GM12865 (cell line): ENCODE data around the gene LY6G5C.

Source experiments
- DNase-seq: peaks from one replicate; pipeline ENCODE4 v3.0.0; 2010; ENCODE audit warnings: low read depth
- H3K4me3 ChIP-seq: 2 replicates; pipeline ENCODE4 v1.5.1; 2011; ENCODE audit warnings: mild to moderate bottlenecking, low read depth, low read length, control low read depth
- TF ChIP-seq, protein P1 (sequence below): IDR thresholded peaks from 2 replicates; pipeline ENCODE4 v1.5.1; 2011; ENCODE audit warnings: low read length, control low read depth, low read depth, inconsistent platforms; ENCODE audit not compliant: insufficient read depth; ENCODE audit errors: missing control alignments

The LY6G5C gene

DNA sequence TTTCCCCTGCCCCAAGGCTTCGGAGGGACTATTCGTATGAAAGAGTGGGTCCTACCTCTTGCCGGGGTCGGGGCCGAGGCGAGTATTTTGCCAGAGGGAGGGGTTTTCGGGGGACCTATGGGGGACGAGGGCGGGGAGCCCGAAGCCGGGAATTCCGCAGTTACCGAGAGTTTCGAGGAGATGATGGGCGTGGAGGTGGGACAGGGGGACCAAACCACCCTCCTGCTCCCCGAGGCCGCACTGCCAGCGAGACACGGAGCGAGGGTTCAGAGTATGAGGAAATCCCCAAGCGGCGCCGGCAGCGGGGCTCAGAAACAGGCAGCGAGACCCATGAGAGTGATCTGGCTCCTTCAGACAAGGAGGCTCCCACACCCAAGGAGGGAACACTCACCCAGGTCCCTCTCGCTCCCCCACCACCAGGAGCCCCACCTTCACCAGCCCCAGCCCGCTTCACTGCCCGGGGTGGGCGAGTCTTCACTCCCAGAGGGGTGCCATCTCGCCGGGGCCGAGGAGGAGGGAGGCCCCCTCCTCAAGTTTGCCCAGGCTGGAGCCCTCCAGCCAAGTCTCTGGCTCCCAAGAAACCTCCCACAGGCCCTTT is 49.1 kb downstream of the LY6G5C start:
- TF ChIP-seq, protein P1, sequence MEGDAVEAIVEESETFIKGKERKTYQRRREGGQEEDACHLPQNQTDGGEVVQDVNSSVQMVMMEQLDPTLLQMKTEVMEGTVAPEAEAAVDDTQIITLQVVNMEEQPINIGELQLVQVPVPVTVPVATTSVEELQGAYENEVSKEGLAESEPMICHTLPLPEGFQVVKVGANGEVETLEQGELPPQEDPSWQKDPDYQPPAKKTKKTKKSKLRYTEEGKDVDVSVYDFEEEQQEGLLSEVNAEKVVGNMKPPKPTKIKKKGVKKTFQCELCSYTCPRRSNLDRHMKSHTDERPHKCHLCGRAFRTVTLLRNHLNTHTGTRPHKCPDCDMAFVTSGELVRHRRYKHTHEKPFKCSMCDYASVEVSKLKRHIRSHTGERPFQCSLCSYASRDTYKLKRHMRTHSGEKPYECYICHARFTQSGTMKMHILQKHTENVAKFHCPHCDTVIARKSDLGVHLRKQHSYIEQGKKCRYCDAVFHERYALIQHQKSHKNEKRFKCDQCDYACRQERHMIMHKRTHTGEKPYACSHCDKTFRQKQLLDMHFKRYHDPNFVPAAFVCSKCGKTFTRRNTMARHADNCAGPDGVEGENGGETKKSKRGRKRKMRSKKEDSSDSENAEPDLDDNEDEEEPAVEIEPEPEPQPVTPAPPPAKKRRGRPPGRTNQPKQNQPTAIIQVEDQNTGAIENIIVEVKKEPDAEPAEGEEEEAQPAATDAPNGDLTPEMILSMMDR: no peak
- DNase-seq: no peak
- no peak overlapping the region for H3K4me3 ChIP-seq

DNA sequence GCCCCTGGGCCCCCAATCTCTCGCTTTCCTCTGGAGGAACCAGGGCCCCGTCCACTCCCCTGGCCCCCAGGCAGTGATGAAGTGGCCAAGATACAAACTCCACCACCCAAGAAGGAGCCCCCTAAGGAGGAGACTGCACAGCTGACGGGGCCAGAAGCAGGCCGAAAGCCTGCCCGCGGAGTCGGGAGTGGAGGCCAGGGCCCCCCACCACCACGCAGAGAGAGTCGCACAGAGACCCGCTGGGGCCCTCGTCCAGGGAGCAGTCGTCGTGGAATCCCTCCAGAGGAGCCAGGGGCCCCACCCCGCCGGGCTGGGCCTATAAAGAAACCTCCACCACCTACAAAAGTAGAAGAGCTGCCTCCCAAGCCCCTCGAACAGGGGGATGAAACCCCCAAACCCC is 49.7 kb downstream of the LY6G5C start:
- TF ChIP-seq, protein P1: no peak

DNA sequence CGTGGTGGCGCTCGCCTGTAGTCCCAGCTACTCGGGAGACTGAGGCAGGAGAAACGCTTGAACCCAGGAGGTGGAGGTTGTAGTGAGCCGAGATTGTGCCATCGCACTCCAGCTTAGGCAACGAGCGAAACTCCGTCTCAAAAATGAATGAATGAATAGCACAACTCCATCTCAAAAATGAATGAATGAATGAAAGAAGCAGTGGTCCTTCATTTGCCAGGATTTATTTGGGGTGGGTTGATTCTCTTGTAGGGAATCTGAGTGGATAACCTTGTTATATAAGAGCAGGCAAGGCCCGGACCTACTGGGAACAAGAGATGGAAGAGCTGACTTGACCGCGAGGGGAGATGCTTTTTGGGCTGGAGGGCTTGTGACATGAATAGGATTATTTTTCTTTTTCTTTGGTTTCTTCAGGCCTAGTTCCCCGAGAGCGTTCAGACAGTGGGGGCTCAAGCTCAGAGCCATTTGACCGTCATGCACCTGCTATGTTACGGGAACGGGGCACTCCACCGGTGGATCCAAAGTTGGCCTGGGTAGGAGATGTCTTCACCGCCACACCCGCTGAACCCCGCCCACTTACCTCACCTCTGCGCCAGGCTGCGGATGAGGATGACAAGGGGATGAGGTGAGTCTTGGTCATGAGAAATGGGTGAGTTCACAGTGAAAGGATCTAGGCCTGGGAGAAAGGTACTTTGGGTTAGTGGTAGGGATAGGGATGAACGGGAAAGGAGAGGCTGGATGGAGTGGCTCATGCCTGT is 50.5 kb downstream of the LY6G5C start:
- TF ChIP-seq, protein P1: no peak
- DNase-seq: no peak
- H3K4me3 ChIP-seq: no peak overlapping the region

More for the DNA sequence above, 49.7 kb downstream of the LY6G5C start:
- H3K4me3 ChIP-seq: no peak overlapping the region
- DNase-seq: no peak

DNA sequence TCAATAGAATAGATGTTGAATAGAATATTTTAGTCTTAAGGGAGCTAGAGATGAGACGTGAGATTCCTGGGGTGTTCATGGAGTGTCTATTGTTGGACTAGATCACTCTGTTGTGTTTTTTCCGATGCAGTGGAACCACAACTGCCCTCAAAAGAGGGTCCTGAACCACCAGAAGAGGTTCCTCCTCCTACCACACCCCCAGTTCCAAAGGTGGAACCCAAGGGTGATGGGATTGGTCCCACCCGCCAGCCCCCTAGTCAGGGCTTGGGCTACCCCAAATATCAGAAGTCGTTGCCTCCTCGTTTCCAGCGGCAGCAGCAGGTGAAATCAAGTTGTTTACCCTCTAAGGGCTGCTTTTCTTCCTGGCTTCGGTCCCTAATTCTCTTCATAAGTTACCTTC is 51.9 kb downstream of the LY6G5C start:
- TF ChIP-seq, protein P1: no peak
- no peak for DNase-seq

DNA sequence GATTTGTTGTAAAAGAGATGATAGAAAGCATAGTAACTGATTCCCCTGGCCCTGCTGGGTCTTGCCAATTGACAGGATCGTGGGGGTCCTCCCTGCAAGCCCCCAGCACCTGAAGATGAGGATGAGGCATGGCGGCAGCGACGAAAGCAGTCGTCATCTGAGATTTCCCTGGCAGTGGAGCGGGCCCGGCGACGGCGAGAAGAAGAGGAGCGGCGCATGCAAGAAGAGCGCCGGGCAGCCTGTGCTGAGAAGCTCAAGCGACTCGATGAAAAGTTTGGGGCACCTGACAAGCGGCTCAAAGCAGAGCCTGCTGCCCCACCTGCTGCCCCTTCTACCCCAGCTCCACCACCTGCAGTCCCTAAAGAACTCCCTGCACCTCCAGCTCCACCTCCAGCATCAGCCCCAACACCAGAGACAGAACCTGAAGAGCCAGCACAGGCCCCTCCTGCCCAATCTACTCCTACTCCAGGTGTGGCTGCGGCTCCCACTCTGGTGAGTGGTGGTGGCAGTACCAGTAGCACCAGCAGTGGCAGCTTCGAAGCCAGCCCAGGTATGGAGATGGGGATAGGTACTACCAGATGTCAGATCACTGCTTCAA is 53.1 kb downstream of the LY6G5C start:
- no peak for DNase-seq
- no peak overlapping the region for H3K4me3 ChIP-seq
- TF ChIP-seq, protein P1: no peak

More for the DNA sequence above, 51.9 kb downstream of the LY6G5C start:
- H3K4me3 ChIP-seq: no peak overlapping the region

DNA sequence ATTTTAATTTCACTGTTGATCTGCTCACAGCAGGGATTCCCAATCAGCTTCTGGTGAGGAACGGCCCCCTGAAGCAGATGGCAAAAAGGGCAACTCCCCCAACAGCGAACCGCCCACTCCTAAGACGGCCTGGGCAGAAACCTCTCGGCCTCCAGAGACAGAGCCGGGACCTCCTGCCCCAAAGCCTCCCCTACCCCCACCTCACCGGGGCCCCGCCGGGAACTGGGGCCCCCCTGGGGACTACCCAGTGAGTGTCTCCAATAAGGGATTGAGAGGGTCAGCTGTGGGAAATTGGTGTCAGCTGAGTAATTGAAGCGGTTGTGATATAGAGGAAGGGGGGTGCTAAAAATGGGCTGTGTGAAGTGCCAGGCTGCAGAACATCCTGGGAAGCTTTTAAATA is 53.9 kb downstream of the LY6G5C start:
- no peak overlapping the region for H3K4me3 ChIP-seq
- DNase-seq: no peak
- TF ChIP-seq, protein P1: no peak
